ENCODE measurements around the gene FAM209B.

FAM209B gene

DNA sequence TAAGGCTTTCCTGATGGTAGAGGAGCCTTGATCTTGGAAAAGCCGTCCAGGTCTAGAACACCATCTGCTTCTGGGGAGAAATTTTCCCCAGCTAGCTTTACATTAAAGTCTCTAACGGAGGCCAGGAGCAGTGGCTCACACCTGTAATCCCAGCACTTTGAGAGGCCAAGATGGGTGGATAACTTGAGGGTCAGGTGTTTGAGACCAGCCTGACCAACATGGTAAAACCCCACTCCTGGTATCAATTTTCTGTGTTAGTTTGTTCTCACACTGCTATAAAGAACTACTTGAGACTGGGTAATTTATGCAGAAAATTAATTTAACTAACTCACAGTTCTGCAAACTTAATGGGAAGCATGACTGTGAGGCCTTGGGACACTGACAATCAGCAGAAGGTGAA, 37.8 kb downstream of the FAM209B start:
- no peak overlapping the region for H3K27ac Mint-ChIP-seq
- H3K9me3 Mint-ChIP-seq: no peaks in the 10 kb centered on the region
- no peak overlapping the region for H3K4me3 Mint-ChIP-seq
- no peaks in the 10 kb centered on the region for H3K36me3 Mint-ChIP-seq
- DNase-seq (ENCODE audit: low spot score in 2 of 2) (no peak), ATAC-seq (no peak)
- H3K4me1 Mint-ChIP-seq: no peaks in the 10 kb centered on the region

- Mint-ChIP-seq H3K9me3 (no peaks in the 10 kb centered on the region), H3K4me1 (no peaks in the 10 kb centered on the region), H3K4me3 (no peak overlapping the region), H3K27ac (no peak overlapping the region), H3K36me3 (no peaks in the 10 kb centered on the region)
- ATAC-seq (no peak), DNase-seq (ENCODE audit: low spot score in 2 of 2) (no peak)
These were observed 39.1 kb downstream of the FAM209B start for GRCh38 chr20:56572172-56572571.

DNA sequence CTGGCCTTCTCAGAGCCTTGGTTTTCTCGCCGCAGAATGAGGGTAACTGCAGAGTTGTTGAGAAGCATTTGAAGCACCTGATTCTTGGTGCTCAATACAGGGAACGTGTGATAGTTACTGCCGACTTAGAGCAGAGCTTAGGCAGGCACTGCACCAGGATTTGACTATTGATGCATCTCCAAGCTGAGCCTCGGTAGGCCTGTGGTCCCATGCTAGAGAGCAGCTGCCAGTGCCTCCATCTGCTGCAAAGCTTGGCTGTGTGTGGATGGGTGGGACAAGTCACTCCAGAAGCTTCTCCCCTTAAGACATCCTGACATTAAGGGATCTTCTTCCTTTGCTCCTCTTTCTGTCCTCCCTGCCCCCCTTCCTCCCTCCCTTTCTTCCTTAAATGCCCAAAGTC, 40.9 kb downstream of the FAM209B start:
- no peak for ATAC-seq
- no peak for DNase-seq (ENCODE audit: low spot score in 2 of 2)
- no peaks in the 10 kb centered on the region for H3K36me3 Mint-ChIP-seq
- no peak overlapping the region for H3K27ac Mint-ChIP-seq
- H3K9me3 Mint-ChIP-seq: no peaks in the 10 kb centered on the region
- H3K4me1 Mint-ChIP-seq: no peaks in the 10 kb centered on the region
- H3K4me3 Mint-ChIP-seq: no peak overlapping the region

- ATAC-seq (peak; percentile 16), DNase-seq (ENCODE audit: low spot score in 2 of 2) (no peak)
- Mint-ChIP-seq H3K4me1 (no peaks in the 10 kb centered on the region), H3K36me3 (no peaks in the 10 kb centered on the region), H3K4me3 (no peak overlapping the region), H3K27ac (no peak overlapping the region), H3K9me3 (no peaks in the 10 kb centered on the region)
These were observed 41.6 kb downstream of the FAM209B start for GRCh38 chr20:56574531-56575142.

DNA sequence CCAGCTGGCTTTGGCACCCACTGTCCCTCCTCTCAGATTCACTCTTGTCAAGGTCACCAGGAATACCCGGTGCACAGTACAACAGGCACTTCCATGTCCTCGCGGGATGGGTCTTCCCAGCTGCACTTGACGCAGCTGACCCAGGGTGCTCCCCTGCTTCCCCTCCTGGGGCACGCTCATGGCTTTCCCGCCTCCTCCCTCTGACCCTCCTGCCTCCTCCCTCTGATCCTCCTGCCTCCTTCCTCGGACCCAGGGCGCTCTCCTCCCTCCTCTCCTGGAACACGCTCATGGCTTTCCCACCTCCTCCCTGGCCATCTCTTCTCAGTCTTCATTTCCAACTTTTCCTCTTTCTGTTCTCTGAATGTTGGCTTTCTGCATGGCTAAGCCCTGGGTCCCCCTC, 42.1 kb downstream of the FAM209B start:
- no peaks in the 10 kb centered on the region for H3K9me3 Mint-ChIP-seq
- no peak overlapping the region for H3K27ac Mint-ChIP-seq
- no peaks in the 10 kb centered on the region for H3K4me1 Mint-ChIP-seq
- no peak overlapping the region for H3K4me3 Mint-ChIP-seq
- no peaks in the 10 kb centered on the region for H3K36me3 Mint-ChIP-seq
- ATAC-seq (no peak), DNase-seq (ENCODE audit: low spot score in 2 of 2) (no peak)

DNA sequence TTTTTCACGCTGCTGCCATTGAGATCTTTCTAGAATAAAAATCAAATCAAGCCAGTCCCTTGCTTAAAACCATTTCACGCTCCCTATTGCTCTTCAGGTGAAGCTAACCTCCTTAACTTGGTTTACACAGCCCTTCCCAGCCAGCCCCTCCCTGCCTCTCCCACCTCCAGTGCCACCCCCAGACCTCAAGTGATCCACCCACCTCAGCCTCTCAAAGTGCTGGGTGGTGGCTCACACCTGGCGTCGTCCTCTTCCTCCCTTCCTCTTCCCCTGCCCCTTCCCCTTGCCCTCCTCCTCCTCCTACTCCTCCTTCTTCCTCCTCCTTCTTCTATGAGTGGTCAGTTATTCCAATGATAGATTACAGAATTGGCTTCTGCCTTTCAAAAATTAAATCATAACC, 42.9 kb downstream of the FAM209B start:
- Mint-ChIP-seq H3K4me3 (no peak overlapping the region), H3K36me3 (no peaks in the 10 kb centered on the region), H3K4me1 (no peaks in the 10 kb centered on the region), H3K27ac (no peak overlapping the region), H3K9me3 (no peaks in the 10 kb centered on the region)
- ATAC-seq (no peak), DNase-seq (ENCODE audit: low spot score in 2 of 2) (no peak)

DNA sequence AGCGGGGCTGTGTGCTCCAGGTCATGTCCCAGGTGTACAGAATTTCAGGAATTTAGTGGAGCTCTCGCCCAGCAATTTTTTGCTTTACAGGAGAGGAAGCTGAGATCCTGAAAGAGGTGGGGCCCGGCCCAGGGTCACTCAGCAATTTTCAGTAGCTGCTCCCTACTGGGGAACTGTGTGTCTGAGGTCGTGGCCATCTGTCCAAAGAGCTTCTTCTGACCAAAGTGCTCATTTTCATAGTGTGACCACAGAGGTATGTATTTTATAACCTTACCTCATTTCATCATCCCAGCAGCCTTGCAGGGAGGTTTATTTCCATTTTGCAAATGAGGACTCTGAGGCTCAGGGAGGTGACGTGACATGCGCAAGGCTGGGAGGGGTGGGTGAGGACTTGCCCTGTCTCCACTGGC, 46.3 kb downstream of the FAM209B start:
- H3K27ac Mint-ChIP-seq: no peak overlapping the region
- H3K4me1 Mint-ChIP-seq: no peaks in the 10 kb centered on the region
- H3K4me3 Mint-ChIP-seq: no peak overlapping the region
- ATAC-seq: no peak
- no peaks in the 10 kb centered on the region for H3K36me3 Mint-ChIP-seq
- no peaks in the 10 kb centered on the region for H3K9me3 Mint-ChIP-seq
- no peak for DNase-seq (ENCODE audit: low spot score in 2 of 2)

- Mint-ChIP-seq H3K4me1 (no peaks in the 10 kb centered on the region), H3K27ac (no peak overlapping the region), H3K9me3 (no peaks in the 10 kb centered on the region), H3K4me3 (no peak overlapping the region), H3K36me3 (no peaks in the 10 kb centered on the region)
- ATAC-seq (no peak), DNase-seq (ENCODE audit: low spot score in 2 of 2) (no peak)
These were observed 47.2 kb downstream of the FAM209B start for GRCh38 chr20:56580226-56580625.

DNA sequence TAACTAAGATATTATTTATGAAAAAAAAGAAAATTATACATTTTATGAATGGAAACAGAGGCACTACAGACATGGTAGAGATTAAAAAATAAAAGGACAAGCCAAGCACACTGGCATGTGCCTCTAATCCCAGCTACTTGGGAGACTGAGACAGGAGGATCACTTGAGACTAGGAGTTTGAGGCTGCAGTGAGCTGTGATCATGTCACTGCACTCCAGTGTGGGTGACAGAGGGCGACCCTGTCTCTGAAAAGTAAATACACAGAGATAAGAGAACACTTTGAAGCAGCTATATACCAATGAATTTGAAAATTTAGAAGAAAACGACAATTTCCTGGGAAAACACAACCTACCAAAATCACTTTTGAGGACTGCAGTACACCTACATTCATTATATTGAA, 48.7 kb downstream of the FAM209B start:
- no peak overlapping the region for H3K27ac Mint-ChIP-seq
- no peak for ATAC-seq
- no peaks in the 10 kb centered on the region for H3K9me3 Mint-ChIP-seq

GRCh38 chr20:56582542-56582941, 49.5 kb downstream of the FAM209B start:
- no peaks in the 10 kb centered on the region for H3K9me3 Mint-ChIP-seq
- H3K36me3 Mint-ChIP-seq: no peaks in the 10 kb centered on the region
- H3K4me3 Mint-ChIP-seq: no peak overlapping the region
- DNase-seq (ENCODE audit: low spot score in 2 of 2) (no peak), ATAC-seq (no peak)
- no peaks in the 10 kb centered on the region for H3K4me1 Mint-ChIP-seq
- no peak overlapping the region for H3K27ac Mint-ChIP-seq

More for the DNA sequence above, 48.7 kb downstream of the FAM209B start:
- Mint-ChIP-seq H3K36me3 (no peaks in the 10 kb centered on the region), H3K4me3 (no peak overlapping the region), H3K4me1 (no peaks in the 10 kb centered on the region)
- no peak for DNase-seq (ENCODE audit: low spot score in 2 of 2)

DNA sequence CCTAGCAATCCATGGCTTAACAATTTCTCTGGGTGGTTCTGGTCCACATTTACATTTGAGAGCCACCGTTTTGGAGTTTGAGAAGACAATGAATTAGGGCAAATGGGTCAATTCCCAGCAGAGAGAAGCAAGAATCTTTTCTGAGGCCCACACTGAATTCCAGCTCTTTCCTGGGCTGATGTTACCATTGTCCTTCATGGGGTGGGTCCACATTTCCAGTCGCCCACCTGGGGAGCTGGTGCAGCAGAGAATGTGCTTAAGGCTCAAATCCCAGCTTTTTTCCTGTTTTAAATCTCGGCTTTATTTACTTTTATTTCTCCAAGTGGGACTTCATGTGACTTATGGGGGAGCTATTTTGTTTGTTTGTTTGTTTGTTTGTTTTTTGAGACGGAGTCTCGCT, 51.9 kb downstream of the FAM209B start:
- H3K4me3 Mint-ChIP-seq: no peak overlapping the region
- no peak for DNase-seq (ENCODE audit: low spot score in 2 of 2)
- H3K27ac Mint-ChIP-seq: no peak overlapping the region
- no peaks in the 10 kb centered on the region for H3K36me3 Mint-ChIP-seq
- no peaks in the 10 kb centered on the region for H3K9me3 Mint-ChIP-seq
- no peak for ATAC-seq
- H3K4me1 Mint-ChIP-seq: no peaks in the 10 kb centered on the region

Measured in stimulated activated effector memory CD8-positive, alpha-beta T cell treated with anti-CD3 and anti-CD28 coated beads, Interleukin-12 subunit alpha, Interleukin-12 subunit beta, amount 100 ng/mL, for 72 hours (primary cell).